ENCODE data around the gene SRGAP1. TPM values are rescaled to one million over a fixed set of nuclear protein-coding genes. Genes with fewer than 3 reads are reported as not detected.

Gene SRGAP1
- total RNA-seq, 3 donors from 2014 or later: 12.2 to 23.9 (median 15.9) TPM

GRCh38 chr12:63994704-63995103 is 150.2 kb downstream of the SRGAP1 start:
- DNase-seq: no peak

GRCh38 chr12:63995512-63995911 is 151.0 kb downstream of the SRGAP1 start:
- no peak overlapping the region for H3K4me3 ChIP-seq
- no peak for ATAC-seq
- intact Hi-C loops (cut with DNase I, micrococcal nuclease): no loop called here
- H3K4me1 ChIP-seq (ENCODE audit: low read depth): no peaks in the 10 kb centered on the region
- no peak for DNase-seq
- no peak for TF ChIP-seq CTCF (IDR thresholded peaks at IDR 0.05)
- H3K9me3 ChIP-seq: no peaks in the 10 kb centered on the region
- H3K36me3 ChIP-seq (ENCODE audit: low read depth): no peaks in the 10 kb centered on the region

More at GRCh38 chr12:63994704-63995103, 150.2 kb downstream of the SRGAP1 start:
- no peak for ATAC-seq
- TF ChIP-seq CTCF (IDR thresholded peaks at IDR 0.05): no peak
- Histone ChIP-seq H3K4me3 (no peak overlapping the region), H3K36me3 (ENCODE audit: low read depth) (no peaks in the 10 kb centered on the region), H3K4me1 (ENCODE audit: low read depth) (no peaks in the 10 kb centered on the region), H3K9me3 (no peaks in the 10 kb centered on the region)
- intact Hi-C loops (cut with DNase I, micrococcal nuclease): no loop called here

- TF ChIP-seq CTCF (IDR thresholded peaks at IDR 0.05): no peak
- Histone ChIP-seq H3K4me1 (ENCODE audit: low read depth) (no peaks in the 10 kb centered on the region), H3K36me3 (ENCODE audit: low read depth) (no peaks in the 10 kb centered on the region), H3K4me3 (no peak overlapping the region), H3K9me3 (no peaks in the 10 kb centered on the region)
- DNase-seq: no peak
- ATAC-seq: no peak
- intact Hi-C loops (cut with DNase I, micrococcal nuclease): no loop called here
Observed at GRCh38 chr12:63996556-63996955, 152.1 kb downstream of the SRGAP1 start.

- intact Hi-C loops (cut with DNase I, micrococcal nuclease): no loop called here
- no peaks in the 10 kb centered on the region for H3K36me3 ChIP-seq (ENCODE audit: low read depth)
- no peaks in the 10 kb centered on the region for H3K4me1 ChIP-seq (ENCODE audit: low read depth)
- H3K4me3 ChIP-seq: no peak overlapping the region
- ATAC-seq (no peak), DNase-seq (no peak)
- no peak for TF ChIP-seq CTCF (IDR thresholded peaks at IDR 0.05)
- no peaks in the 10 kb centered on the region for H3K9me3 ChIP-seq
Observed at GRCh38 chr12:63997198-63997597, 152.7 kb downstream of the SRGAP1 start.

- intact Hi-C loops (cut with DNase I, micrococcal nuclease): no loop called here
Observed at GRCh38 chr12:63998584-63998983, 154.1 kb downstream of the SRGAP1 start.

More at GRCh38 chr12:63998584-63998983, 154.1 kb downstream of the SRGAP1 start:
- no peak for ATAC-seq
- no peak for DNase-seq
- Histone ChIP-seq H3K36me3 (ENCODE audit: low read depth) (no peaks in the 10 kb centered on the region), H3K4me3 (no peak overlapping the region), H3K9me3 (no peaks in the 10 kb centered on the region), H3K4me1 (ENCODE audit: low read depth) (no peaks in the 10 kb centered on the region)
- TF ChIP-seq CTCF (IDR thresholded peaks at IDR 0.05): no peak

All from mucosa of descending colon (tissue), 3 donors.